Kasumi-1 (cell line): ENCODE data around the gene DSCAM.
"Not testable (repeated sequence)": the region's sequence is repeated elsewhere in the genome, so short reads cannot be mapped to it uniquely, and the experiment has no call there.

ENCODE experiments used
- DNase-seq, 2 experiments: peaks; one replicate each; lab custom pipeline; 2025; lab: John Stamatoyannopoulos, UW

DSCAM gene

GRCh38 chr21:40452548-40452947 is 394.4 kb downstream of the DSCAM start:
- DNase-seq: no peak

GRCh38 chr21:40447016-40447415 is 399.9 kb downstream of the DSCAM start:
- no peak for DNase-seq

GRCh38 chr21:40445349-40445921 is 401.5 kb downstream of the DSCAM start:
- no peak for DNase-seq

- not testable (repeated sequence) for DNase-seq
Measured at GRCh38 chr21:40439581-40439980, 407.4 kb downstream of the DSCAM start.

GRCh38 chr21:40438616-40439015 is 408.3 kb downstream of the DSCAM start:
- no peak for DNase-seq

GRCh38 chr21:40436261-40436660 is 410.7 kb downstream of the DSCAM start:
- DNase-seq: no peak

GRCh38 chr21:40433538-40433937 is 413.4 kb downstream of the DSCAM start:
- no peak for DNase-seq

GRCh38 chr21:40425981-40426380 is 421.0 kb downstream of the DSCAM start:
- DNase-seq: no peak

- DNase-seq: no peak
Measured at GRCh38 chr21:40422896-40423635, 423.9 kb downstream of the DSCAM start.

- no peak for DNase-seq
Measured at GRCh38 chr21:40421121-40421520, 425.8 kb downstream of the DSCAM start.

- DNase-seq: no peak
Measured at GRCh38 chr21:40416572-40416971, 430.4 kb downstream of the DSCAM start.

- no peak for DNase-seq
Measured at GRCh38 chr21:40408561-40408960, 438.4 kb downstream of the DSCAM start.

GRCh38 chr21:40404396-40404800 is 442.6 kb downstream of the DSCAM start:
- no peak for DNase-seq

- no peak for DNase-seq
Measured at GRCh38 chr21:40402884-40403582, 443.9 kb downstream of the DSCAM start.

GRCh38 chr21:40395732-40396131 is 451.2 kb downstream of the DSCAM start:
- no peak for DNase-seq

- no peak for DNase-seq
Measured at GRCh38 chr21:40393066-40393465, 453.9 kb downstream of the DSCAM start.

- no peak for DNase-seq
Measured at GRCh38 chr21:40388046-40388445, 458.9 kb downstream of the DSCAM start.

- no peak for DNase-seq
Measured at GRCh38 chr21:40386981-40387747, 459.8 kb downstream of the DSCAM start.

- peak; percentile 32 to 46 for DNase-seq
Measured at GRCh38 chr21:40386294-40386911, 460.6 kb downstream of the DSCAM start.

- DNase-seq: no peak
Measured at GRCh38 chr21:40385883-40386282, 461.1 kb downstream of the DSCAM start.

GRCh38 chr21:40383951-40384350 is 463.0 kb downstream of the DSCAM start:
- no peak for DNase-seq

- no peak for DNase-seq
Measured at GRCh38 chr21:40381111-40381510, 465.8 kb downstream of the DSCAM start.
